Panc1 (cell line): Measurements from ENCODE around the gene PCGF5. TPM values are rescaled to one million over a fixed set of nuclear protein-coding genes. Genes with fewer than 3 reads are reported as not detected.

Experiments
- ATAC-seq: fragments of 200-7000 bp; cut with Tn5 transposase; 2 replicates; pipeline ENCODE4 v1.9.1; 2020; ENCODE audit warnings: mild to moderate bottlenecking, moderate library complexity
- BruUV-seq: library from RNA; stranded (reverse); fragments of 400-500 nt; replicated peaks from 2 replicates; lab custom pipeline; 2021; lab: Mats Ljungman, UMichigan
- CTCF ChIA-PET: fragments of 300-600 bp; sonication (Branson Sonifier 250); formaldehyde crosslinking; loops from one replicate; lab custom pipeline; 2022; ENCODE audit warnings: antibody characterized with exemption; lab: Charles Lee
- POLR2A ChIA-PET: fragments of 300-600 bp; sonication (Branson Sonifier 250); formaldehyde crosslinking; loops from one replicate; lab custom pipeline; 2022; ENCODE audit warnings: antibody characterized with exemption; lab: Charles Lee
- DNase-seq: peaks from one replicate; pipeline ENCODE4 v3.0.0-alpha.2; 2010; ENCODE audit warnings: low read depth, low spot score
- H3K27ac ChIP-seq: 2 replicates; pipeline ENCODE4 v1.5.1; 2011; ENCODE audit warnings: mild to moderate bottlenecking, low read length, inconsistent platforms
- H3K27me3 ChIP-seq: fragments of 200-500 bp; sonication (Bioruptor generic); 2 replicates; pipeline ENCODE4 v1.6.0; 2014; ENCODE audit warnings: low read length, inconsistent platforms; ENCODE audit not compliant: control insufficient read depth, insufficient read depth
- H3K36me3 ChIP-seq: fragments of 200-500 bp; sonication (Bioruptor generic); 2 replicates; pipeline ENCODE4 v1.5.1; 2014; ENCODE audit warnings: inconsistent platforms, mild to moderate bottlenecking, low read length, moderate library complexity; ENCODE audit not compliant: control insufficient read depth, insufficient read depth
- H3K4me1 ChIP-seq: 2 replicates; pipeline ENCODE4 v1.5.1; 2011; ENCODE audit warnings: inconsistent platforms, mild to moderate bottlenecking, low read length, moderate library complexity; ENCODE audit not compliant: control insufficient read depth, insufficient read depth
- H3K4me3 ChIP-seq, 2 experiments: 2 replicates each; pipeline ENCODE4 v1.5.1; 2011 to 2012; ENCODE audit warnings: low read depth in 2 of 2, low read length in 2 of 2, mild to moderate bottlenecking in 2 of 2, inconsistent platforms in 1 of 2, moderate library complexity in 1 of 2
- H3K9me3 ChIP-seq: fragments of 200-500 bp; sonication (Bioruptor generic); 2 replicates; pipeline ENCODE4 v1.5.1; 2014; ENCODE audit warnings: low read depth, mild to moderate bottlenecking, inconsistent platforms, low read length, moderate library complexity; ENCODE audit not compliant: control insufficient read depth, insufficient read depth
- POLR2AphosphoS5 ChIP-seq: IDR thresholded peaks from 2 replicates; pipeline ENCODE4 v1.6.1; 2012; ENCODE audit warnings: mild to moderate bottlenecking, low read depth, low read length, moderate library complexity
- REST ChIP-seq, 2 experiments: IDR thresholded peaks; 2 replicates each; pipeline ENCODE4 v1.6.1; 2011 to 2012; ENCODE audit warnings: low read depth in 2 of 2, control low read depth in 1 of 2, low read length in 1 of 2, mild to moderate bottlenecking in 1 of 2, moderate library complexity in 1 of 2; ENCODE audit not compliant: insufficient read depth in 1 of 2
- SIN3A ChIP-seq: IDR thresholded peaks from 2 replicates; pipeline ENCODE4 v1.6.1; 2012; ENCODE audit warnings: low read depth, mild to moderate bottlenecking, low read length, moderate library complexity, borderline replicate concordance; ENCODE audit not compliant: insufficient read depth
- TCF7L2 ChIP-seq: IDR thresholded peaks from 2 replicates; pipeline ENCODE4 v1.6.1; 2011; ENCODE audit warnings: mild to moderate bottlenecking, low read depth, low read length, inconsistent platforms
- in situ Hi-C: cut with HindIII; loops from 2 replicates; pipeline ENCODE4 v1.10.0; 2016; ENCODE audit warnings: low sequenced_read_pairs, low pct_unique_long_range_greater_than_20kb
- intact Hi-C: fragments of 100-400 bp; cut with micrococcal nuclease; formaldehyde crosslinking; loops from one replicate; pipeline ENCODE4 v1.10.0; 2022; ENCODE audit not compliant: unreplicated experiment
- total RNA-seq: library from RNA; stranded (reverse); gene quantifications from one replicate; pipeline ENCODE4 v1.2.1, GENCODE V29; 2021; ENCODE audit not compliant: unreplicated experiment
- TF ChIP-seq, protein P1 (sequence below): fragments of 450-650 bp; IDR thresholded peaks from 2 replicates; pipeline ENCODE4 v1.5.1; 2017; ENCODE audit warnings: mild to moderate bottlenecking

Gene PCGF5
- total RNA-seq, 1 experiment from 2014 or later = 23.3 TPM

- no peaks in the 10 kb centered on the region for H3K9me3 ChIP-seq
- H3K27me3 ChIP-seq = peaks cover 28% of the 10 kb centered on the region
- ChIA-PET POLR2A (no interaction called here), CTCF (no interaction called here)
- H3K4me1 ChIP-seq = no peaks in the 10 kb centered on the region
- in situ Hi-C loops = no loop called here
- no peak for DNase-seq
- H3K27ac ChIP-seq = no peak overlapping the region
- intact Hi-C loops = no loop called here
- BruUV-seq = no TSS peak
- no peak for ATAC-seq
- H3K36me3 ChIP-seq = no peaks in the 10 kb centered on the region
- TF ChIP-seq, protein P1, sequence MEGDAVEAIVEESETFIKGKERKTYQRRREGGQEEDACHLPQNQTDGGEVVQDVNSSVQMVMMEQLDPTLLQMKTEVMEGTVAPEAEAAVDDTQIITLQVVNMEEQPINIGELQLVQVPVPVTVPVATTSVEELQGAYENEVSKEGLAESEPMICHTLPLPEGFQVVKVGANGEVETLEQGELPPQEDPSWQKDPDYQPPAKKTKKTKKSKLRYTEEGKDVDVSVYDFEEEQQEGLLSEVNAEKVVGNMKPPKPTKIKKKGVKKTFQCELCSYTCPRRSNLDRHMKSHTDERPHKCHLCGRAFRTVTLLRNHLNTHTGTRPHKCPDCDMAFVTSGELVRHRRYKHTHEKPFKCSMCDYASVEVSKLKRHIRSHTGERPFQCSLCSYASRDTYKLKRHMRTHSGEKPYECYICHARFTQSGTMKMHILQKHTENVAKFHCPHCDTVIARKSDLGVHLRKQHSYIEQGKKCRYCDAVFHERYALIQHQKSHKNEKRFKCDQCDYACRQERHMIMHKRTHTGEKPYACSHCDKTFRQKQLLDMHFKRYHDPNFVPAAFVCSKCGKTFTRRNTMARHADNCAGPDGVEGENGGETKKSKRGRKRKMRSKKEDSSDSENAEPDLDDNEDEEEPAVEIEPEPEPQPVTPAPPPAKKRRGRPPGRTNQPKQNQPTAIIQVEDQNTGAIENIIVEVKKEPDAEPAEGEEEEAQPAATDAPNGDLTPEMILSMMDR = no peak
- TF ChIP-seq REST (IDR thresholded peaks at IDR 0.05; ENCODE audit: insufficient read depth in 1 of 2, low read depth in 2 of 2, low read length in 1 of 2) (no peak), SIN3A (no peak), POLR2AphosphoS5 (no peak), TCF7L2 (no peak)
- no peak overlapping the region for H3K4me3 ChIP-seq
Measured at GRCh38 chr10:91210014-91210413, 10.4 kb upstream of the PCGF5 start.

DNA sequence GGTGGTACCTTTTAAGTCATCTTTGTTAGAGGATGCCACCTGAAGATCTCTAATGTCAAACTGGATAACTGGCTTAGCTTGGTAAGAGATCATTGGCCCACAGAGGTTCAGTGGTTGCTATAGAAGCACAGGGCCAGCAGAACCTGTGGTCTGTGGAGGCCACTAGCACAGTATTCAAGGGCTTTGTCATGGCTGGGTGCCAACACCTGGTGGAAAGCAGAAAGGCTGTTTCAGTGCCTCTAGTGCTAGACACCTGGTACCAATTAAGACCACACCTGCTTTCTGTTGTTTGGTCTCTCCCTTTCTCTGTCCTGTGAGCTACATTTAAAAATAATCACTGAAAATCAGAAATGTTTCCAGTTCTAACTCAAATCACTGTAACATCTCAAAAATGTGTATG lies 10.0 kb upstream of the PCGF5 start:
- ChIA-PET CTCF (no interaction called here), POLR2A (no interaction called here)
- Histone ChIP-seq H3K9me3 (no peaks in the 10 kb centered on the region), H3K27me3 (peaks cover 31% of the 10 kb centered on the region), H3K4me1 (no peaks in the 10 kb centered on the region), H3K4me3 (no peak overlapping the region), H3K27ac (no peak overlapping the region), H3K36me3 (no peaks in the 10 kb centered on the region)
- intact Hi-C loops (no loop called here), in situ Hi-C loops (no loop called here)
- ATAC-seq (no peak), DNase-seq (no peak)
- no TSS peak for BruUV-seq
- TF ChIP-seq, protein P1 = no peak
- TF ChIP-seq REST (IDR thresholded peaks at IDR 0.05; ENCODE audit: insufficient read depth in 1 of 2, low read depth in 2 of 2, low read length in 1 of 2) (no peak), SIN3A (no peak), TCF7L2 (no peak), POLR2AphosphoS5 (no peak)
